Neutrophil (primary cell): Measurements from ENCODE around the gene RPS24.
"Not testable (repeated sequence)": the region's sequence is repeated elsewhere in the genome, so short reads cannot be mapped to it uniquely, and the experiment has no call there.

Experiments
- H3K27ac ChIP-seq: fragments of 200-600 bp; sonication (generic); 2 replicates; pipeline ENCODE4 v1.5.1; 2016; ENCODE audit warnings: mild to moderate bottlenecking, moderate library complexity
- H3K27me3 ChIP-seq: fragments of 200-600 bp; sonication (generic); 2 replicates; pipeline ENCODE4 v1.6.0; 2016; ENCODE audit warnings: mild to moderate bottlenecking
- H3K36me3 ChIP-seq: fragments of 200-600 bp; sonication (generic); 2 replicates; pipeline ENCODE4 v1.5.1; 2017
- H3K4me1 ChIP-seq, 2 experiments: fragments of 200-600 bp in 1 of 2; sonication (generic) in 1 of 2; 1 replicate in 1 of 2; 2 replicates in 1 of 2; pipeline versions ENCODE4 v1.5.1 to v1.6.1; 2013 to 2016; ENCODE audit warnings: low read depth in 1 of 2, low read length in 1 of 2, mild to moderate bottlenecking in 1 of 2, moderate library complexity in 1 of 2; ENCODE audit not compliant: control insufficient read depth in 1 of 2, insufficient read depth in 1 of 2
- H3K4me3 ChIP-seq, 2 experiments: fragments of 200-600 bp in 1 of 2; sonication (generic) in 1 of 2; 1 replicate in 1 of 2; 2 replicates in 1 of 2; pipeline ENCODE4 v1.5.1; 2013 to 2016; ENCODE audit warnings: low read depth in 1 of 2, low read length in 1 of 2, mild to moderate bottlenecking in 1 of 2, moderate library complexity in 1 of 2
- H3K9me3 ChIP-seq: fragments of 200-600 bp; sonication (generic); 2 replicates; pipeline ENCODE4 v1.5.1; 2016
- TF ChIP-seq, protein P1 (sequence below): fragments of 200-600 bp; sonication (generic); IDR thresholded peaks from 2 replicates; pipeline ENCODE4 v1.5.1; 2016; ENCODE audit warnings: antibody characterized with exemption

RPS24 gene

GRCh38 chr10:78071857-78072179, 38.2 kb downstream of the RPS24 start:
- TF ChIP-seq, protein P1, sequence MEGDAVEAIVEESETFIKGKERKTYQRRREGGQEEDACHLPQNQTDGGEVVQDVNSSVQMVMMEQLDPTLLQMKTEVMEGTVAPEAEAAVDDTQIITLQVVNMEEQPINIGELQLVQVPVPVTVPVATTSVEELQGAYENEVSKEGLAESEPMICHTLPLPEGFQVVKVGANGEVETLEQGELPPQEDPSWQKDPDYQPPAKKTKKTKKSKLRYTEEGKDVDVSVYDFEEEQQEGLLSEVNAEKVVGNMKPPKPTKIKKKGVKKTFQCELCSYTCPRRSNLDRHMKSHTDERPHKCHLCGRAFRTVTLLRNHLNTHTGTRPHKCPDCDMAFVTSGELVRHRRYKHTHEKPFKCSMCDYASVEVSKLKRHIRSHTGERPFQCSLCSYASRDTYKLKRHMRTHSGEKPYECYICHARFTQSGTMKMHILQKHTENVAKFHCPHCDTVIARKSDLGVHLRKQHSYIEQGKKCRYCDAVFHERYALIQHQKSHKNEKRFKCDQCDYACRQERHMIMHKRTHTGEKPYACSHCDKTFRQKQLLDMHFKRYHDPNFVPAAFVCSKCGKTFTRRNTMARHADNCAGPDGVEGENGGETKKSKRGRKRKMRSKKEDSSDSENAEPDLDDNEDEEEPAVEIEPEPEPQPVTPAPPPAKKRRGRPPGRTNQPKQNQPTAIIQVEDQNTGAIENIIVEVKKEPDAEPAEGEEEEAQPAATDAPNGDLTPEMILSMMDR: no peak
- no peak overlapping the region for H3K27ac ChIP-seq
- no peaks in the 10 kb centered on the region for H3K36me3 ChIP-seq

DNA sequence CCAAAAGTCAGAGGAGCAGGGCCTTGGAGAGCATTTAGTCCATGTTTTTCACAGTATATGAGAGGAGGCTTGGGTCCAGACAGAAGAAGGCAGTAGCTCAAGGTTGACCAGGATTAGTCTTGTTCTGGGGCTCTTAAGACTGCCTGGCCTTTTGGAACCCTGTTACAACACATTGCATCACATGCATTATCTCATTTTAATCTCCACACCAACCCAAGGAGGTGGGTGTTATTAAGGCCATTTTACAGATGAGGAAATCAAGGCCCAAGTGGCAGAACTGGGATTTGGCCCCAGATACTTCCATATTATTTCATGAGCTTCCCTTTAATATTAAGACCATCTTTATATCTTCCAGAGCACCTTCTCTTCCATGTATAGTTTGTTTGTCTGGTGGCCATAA, 38.8 kb downstream of the RPS24 start:
- no peak overlapping the region for H3K4me3 ChIP-seq
- no peaks in the 10 kb centered on the region for H3K9me3 ChIP-seq
- no peak overlapping the region for H3K27ac ChIP-seq
- TF ChIP-seq, protein P1: no peak
- no peaks in the 10 kb centered on the region for H3K36me3 ChIP-seq
- H3K27me3 ChIP-seq: no peaks in the 10 kb centered on the region
- H3K4me1 ChIP-seq: no peaks in the 10 kb centered on the region

More at GRCh38 chr10:78071857-78072179, 38.2 kb downstream of the RPS24 start:
- H3K4me3 ChIP-seq: no peak overlapping the region
- H3K27me3 ChIP-seq: no peaks in the 10 kb centered on the region
- H3K9me3 ChIP-seq: no peaks in the 10 kb centered on the region
- H3K4me1 ChIP-seq: no peaks in the 10 kb centered on the region

DNA sequence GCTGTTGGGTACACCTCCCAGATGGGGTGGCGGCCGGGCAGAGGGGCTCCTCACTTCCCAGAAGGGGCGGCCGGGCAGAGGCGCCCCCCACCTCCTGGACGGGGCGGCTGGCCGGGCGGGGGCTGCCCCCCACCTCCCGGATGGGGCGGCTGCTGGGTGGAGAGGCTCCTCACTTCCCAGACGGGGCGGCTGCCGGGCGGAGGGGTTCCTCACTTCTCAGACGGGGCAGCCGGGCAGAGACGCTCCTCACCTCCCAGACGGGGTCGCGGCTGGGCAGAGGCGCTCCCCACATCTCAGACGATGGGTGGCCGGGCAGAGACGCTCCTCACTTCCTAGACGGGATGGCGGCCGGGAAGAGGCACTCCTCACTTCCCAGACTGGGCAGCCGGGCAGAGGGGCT, 42.1 kb downstream of the RPS24 start:
- not testable (repeated sequence) for H3K36me3 ChIP-seq, H3K27ac ChIP-seq, H3K4me3 ChIP-seq, H3K27me3 ChIP-seq, H3K4me1 ChIP-seq, H3K9me3 ChIP-seq

- Histone ChIP-seq H3K9me3 (no peaks in the 10 kb centered on the region), H3K27me3 (no peaks in the 10 kb centered on the region), H3K27ac (no peak overlapping the region), H3K36me3 (no peaks in the 10 kb centered on the region), H3K4me3 (no peak overlapping the region), H3K4me1 (no peaks in the 10 kb centered on the region)
- TF ChIP-seq, protein P1: no peak
These were observed 45.1 kb downstream of the RPS24 start for GRCh38 chr10:78078539-78079330.

DNA sequence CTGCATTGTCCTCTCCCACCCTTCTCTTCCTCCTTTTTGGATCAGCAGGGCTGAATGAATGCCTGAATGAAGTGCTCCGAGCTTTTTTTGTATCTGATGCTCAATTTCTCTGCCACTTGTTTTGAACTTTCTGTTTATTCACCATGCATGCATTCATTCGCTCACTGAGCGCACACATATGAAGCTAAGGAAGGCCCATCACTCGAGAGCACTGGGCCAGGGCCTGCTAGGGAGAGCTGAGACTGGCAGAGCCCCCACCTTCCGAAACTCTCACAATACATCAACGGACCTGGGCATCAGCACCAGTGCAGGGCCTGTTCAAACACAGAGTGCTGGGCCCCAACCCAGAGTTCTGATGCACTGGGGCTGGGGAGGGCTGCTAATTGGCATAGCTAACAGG, 45.7 kb downstream of the RPS24 start:
- TF ChIP-seq, protein P1: no peak
- H3K27ac ChIP-seq: no peak overlapping the region
- H3K4me3 ChIP-seq: no peak overlapping the region
- no peaks in the 10 kb centered on the region for H3K9me3 ChIP-seq
- no peaks in the 10 kb centered on the region for H3K36me3 ChIP-seq
- no peaks in the 10 kb centered on the region for H3K27me3 ChIP-seq
- H3K4me1 ChIP-seq: no peaks in the 10 kb centered on the region

- no peaks in the 10 kb centered on the region for H3K9me3 ChIP-seq
- H3K4me1 ChIP-seq: no peaks in the 10 kb centered on the region
- H3K36me3 ChIP-seq: no peaks in the 10 kb centered on the region
- no peaks in the 10 kb centered on the region for H3K27me3 ChIP-seq
- no peak overlapping the region for H3K27ac ChIP-seq
- no peak overlapping the region for H3K4me3 ChIP-seq
- TF ChIP-seq, protein P1: no peak
These were observed 47.6 kb downstream of the RPS24 start for GRCh38 chr10:78081292-78081691.
